Right lobe of liver (tissue), 4 donors: ENCODE data around the gene CAMTA1.

Source experiments
- POLR2A ChIP-seq: fragments of 450-650 bp; IDR thresholded peaks from one replicate; pipeline ENCODE4 v1.6.1; 2017; ENCODE audit warnings: antibody characterized with exemption, mild to moderate bottlenecking
- TF ChIP-seq, protein P1 (sequence below), 4 donors: fragments of 200-600 bp in 3 of 4; fragments of 450-650 bp in 1 of 4; IDR thresholded peaks; one replicate each; pipeline versions ENCODE4 v1.5.1 to v1.8.0; 2016 to 2022; ENCODE audit warnings: antibody characterized with exemption in 4 of 4, mild to moderate bottlenecking in 2 of 4
- donor health status: DM: no; HTN: no; CAD: no.
- donor health status: DM: no; HTN: no; CAD: no.
- donor health status: DM: no; HTN: yes; CAD: no.

GRCh38 chr1:7462617-7463016 is 677.4 kb downstream of the CAMTA1 start:
- TF ChIP-seq, protein P1, sequence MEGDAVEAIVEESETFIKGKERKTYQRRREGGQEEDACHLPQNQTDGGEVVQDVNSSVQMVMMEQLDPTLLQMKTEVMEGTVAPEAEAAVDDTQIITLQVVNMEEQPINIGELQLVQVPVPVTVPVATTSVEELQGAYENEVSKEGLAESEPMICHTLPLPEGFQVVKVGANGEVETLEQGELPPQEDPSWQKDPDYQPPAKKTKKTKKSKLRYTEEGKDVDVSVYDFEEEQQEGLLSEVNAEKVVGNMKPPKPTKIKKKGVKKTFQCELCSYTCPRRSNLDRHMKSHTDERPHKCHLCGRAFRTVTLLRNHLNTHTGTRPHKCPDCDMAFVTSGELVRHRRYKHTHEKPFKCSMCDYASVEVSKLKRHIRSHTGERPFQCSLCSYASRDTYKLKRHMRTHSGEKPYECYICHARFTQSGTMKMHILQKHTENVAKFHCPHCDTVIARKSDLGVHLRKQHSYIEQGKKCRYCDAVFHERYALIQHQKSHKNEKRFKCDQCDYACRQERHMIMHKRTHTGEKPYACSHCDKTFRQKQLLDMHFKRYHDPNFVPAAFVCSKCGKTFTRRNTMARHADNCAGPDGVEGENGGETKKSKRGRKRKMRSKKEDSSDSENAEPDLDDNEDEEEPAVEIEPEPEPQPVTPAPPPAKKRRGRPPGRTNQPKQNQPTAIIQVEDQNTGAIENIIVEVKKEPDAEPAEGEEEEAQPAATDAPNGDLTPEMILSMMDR (IDR thresholded peaks at IDR 0.05), result no peak
- no peak for TF ChIP-seq POLR2A
